Measurements from ENCODE around the gene NPIPA5.
"Not testable (repeated sequence)": the region's sequence is repeated elsewhere in the genome, so short reads cannot be mapped to it uniquely, and the experiment has no call there.

The NPIPA5 gene

DNA sequence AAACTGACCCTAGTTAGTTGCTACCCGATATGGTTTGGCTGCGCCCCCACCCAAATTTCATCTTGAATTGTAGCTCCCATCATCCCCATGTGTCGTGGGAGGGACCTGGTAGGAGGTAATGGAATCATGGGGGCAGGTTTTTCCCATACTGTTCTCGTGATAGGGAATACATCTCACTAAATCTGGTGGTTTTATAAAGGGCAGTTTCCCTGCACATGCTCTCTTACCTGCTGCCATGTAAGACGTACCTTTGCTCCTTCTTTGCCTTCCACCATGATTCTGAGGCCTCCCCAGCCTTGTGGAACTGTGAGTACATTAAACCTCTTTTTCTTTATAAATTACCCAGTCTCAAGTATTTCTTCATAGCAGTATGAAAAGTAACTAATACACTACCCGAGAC is 10.0 kb upstream of the NPIPA5 start:
- DNase-seq = not testable (repeated sequence)

DNA sequence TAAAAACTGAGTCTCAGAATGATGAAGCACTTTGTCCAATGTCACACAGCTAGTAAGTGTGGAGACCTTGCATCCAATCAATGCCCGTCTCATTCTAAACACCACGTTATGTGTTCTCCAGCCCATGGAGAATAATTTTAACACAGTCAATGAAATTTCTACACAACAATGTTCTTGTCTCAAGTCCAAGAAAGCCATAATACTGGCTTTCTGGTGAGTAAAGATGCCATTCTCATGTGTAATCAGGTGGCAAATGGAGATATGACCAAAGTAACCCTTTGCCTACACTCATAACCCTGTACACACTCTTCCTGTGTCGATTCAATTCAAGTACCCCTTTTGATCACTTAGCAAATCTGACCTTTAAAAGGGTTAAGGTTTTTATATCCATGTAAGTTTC is 4.7 kb upstream of the NPIPA5 start:
- DNase-seq = not testable (repeated sequence)

- not testable (repeated sequence) for DNase-seq
Measured at GRCh38 chr16:15357495-15357894, 20.6 kb downstream of the NPIPA5 start.

DNA sequence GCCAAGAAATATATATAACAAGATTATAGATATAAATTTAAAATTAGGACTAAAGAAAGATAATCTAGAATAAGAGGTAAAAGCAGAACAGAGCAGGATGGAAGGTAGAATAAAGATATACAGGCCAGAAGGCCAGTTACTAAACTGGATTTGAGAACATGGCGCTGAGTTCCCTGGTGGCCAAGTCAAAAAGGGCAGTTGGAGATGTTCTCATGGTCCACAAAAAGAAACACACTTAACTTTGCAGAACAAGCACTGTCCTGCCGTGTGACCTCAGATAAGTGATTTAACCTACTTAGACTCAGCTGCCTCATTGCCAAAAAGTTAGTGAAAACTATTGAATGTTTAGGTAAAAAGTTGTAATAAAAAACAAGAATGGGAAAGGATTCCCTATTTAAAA is 23.2 kb downstream of the NPIPA5 start:
- not testable (repeated sequence) for DNase-seq

- DNase-seq = not testable (repeated sequence)
Measured at GRCh38 chr16:15352852-15353251, 25.2 kb downstream of the NPIPA5 start.

DNA sequence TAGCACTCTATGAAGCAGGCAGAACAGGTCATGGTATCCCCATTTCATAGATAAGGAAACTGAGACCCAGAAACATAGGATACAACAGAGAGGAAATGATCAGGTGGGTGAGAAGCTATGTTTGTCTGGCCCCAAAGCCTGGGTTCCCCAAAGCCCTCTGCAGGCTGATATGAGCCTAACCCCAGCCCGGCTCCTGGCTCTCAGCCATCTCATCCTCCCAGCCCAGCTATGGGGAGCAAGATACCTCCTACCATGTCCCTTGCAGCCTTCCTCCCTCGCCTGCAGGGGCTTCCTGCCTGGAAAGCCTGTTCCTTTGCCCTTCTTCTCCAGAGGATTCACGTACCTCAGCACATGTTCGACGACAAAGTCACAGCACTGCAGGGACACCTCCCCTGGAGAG is 26.3 kb downstream of the NPIPA5 start:
- not testable (repeated sequence) for DNase-seq

GRCh38 chr16:15351251-15351650 is 26.8 kb downstream of the NPIPA5 start:
- not testable (repeated sequence) for DNase-seq

DNA sequence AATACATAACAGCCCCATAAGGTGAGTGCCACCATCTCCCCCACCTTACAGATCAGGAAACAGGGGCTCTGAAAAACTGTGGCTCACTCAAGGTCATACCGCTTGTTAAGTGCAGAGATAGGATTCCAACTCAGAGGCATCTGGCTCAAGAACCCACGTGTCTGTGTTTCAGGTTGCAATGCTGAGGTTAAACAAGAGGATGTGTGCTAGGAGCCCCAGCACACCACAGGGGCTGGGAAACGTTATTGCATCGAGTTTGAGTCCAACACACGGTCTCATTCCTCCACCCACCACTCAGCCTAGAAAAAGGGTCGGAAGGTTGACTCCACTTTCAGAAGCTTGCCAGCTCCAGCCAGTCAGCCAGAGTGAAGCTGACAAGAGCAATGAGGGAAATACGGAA is 29.4 kb downstream of the NPIPA5 start:
- DNase-seq = not testable (repeated sequence)

DNA sequence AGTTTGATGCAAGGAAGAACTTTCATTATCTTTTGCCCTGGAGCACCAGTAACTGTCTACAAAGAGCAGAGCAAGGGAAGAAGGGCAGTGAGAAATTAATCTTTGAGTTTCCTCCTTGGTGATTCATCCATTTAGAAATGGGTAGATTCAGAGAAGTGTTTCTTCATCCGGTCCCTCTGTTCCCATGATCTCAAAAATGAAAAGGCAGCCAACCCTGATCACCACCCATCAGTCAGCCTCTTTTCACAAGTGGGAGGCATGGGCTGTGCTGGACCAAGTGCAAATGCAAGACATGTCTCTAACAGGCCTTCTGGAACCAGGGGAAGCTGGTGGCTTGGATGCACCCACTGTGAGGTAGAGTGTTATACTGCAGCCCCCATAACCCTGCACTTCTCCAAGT is 35.8 kb downstream of the NPIPA5 start:
- DNase-seq = not testable (repeated sequence)

GRCh38 chr16:15338986-15339385 is 39.1 kb downstream of the NPIPA5 start:
- not testable (repeated sequence) for DNase-seq

DNA sequence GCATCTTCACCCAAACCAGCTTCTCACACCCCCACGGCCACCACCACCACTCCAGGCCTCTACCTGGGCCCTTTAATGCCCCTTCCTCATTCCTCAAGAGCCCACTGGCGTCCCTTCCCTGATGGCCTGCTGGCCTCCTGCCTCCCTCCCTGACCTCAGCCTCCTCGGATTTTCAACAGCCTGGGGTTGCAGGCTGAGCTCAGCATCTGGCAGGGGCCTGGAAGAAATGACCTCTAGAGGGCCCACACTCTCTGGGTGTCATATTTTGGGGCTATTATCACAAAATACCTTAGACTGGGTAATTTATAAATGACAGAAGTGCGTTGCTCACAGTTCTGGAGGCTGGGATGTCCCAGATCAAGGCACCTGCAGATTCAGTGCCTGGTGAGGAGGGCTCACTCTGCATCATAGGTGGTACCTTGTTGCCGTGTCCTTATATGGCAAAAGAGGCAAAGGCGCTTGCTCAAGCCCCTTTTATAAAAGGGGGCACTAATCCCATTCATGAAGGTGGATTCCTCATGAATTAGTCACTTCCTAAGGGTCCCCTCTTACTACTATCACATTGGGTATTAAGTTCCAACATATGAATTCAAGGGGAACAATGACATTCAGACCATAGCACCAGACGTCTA is 40.0 kb downstream of the NPIPA5 start:
- DNase-seq = not testable (repeated sequence)

- not testable (repeated sequence) for DNase-seq
Measured at GRCh38 chr16:15335609-15336008, 42.5 kb downstream of the NPIPA5 start.

DNA sequence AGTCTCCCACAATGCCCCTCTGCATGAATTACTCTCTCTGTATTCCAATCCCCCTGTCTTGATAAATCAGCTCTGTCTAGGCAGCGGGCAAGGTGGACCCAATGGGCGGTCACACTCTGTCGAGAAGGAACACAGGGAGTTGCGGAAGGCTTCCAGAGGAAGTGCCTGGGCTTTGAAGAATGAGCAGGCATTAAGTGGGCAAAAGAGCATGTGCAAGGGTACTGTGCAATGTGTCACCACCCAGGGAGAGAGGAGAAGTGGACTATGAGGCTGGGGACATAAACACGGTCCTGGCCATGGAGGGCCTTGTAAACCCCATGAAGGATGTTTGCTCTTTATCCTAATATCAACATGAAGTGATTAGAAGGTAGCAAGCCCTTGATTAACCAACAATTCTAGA is 44.1 kb downstream of the NPIPA5 start:
- not testable (repeated sequence) for DNase-seq

GRCh38 chr16:15330978-15331377 is 47.1 kb downstream of the NPIPA5 start:
- not testable (repeated sequence) for DNase-seq

GRCh38 chr16:15324954-15325353 is 53.1 kb downstream of the NPIPA5 start:
- not testable (repeated sequence) for DNase-seq

- DNase-seq = not testable (repeated sequence)
Measured at GRCh38 chr16:15323373-15323772, 54.7 kb downstream of the NPIPA5 start.

- not testable (repeated sequence) for DNase-seq
Measured at GRCh38 chr16:15321221-15321620, 56.9 kb downstream of the NPIPA5 start.

DNA sequence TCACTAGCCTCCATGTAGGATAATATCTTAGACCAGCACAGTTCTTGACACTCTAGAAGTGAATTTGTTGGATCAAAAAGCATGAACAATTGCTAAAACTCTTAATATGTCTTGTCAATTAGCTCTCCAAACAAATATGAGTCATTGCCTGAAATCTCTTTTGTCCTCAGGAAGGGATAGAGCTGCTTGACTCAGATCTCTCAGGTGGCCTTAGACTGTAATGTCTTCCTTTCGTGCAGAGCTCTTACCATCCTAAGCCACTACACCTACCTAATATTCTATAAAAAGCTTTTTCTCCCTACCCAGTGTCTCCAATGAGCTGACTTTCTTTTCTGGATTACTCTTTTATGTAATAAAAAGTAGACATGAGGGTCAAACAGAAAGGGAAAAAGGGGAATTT is 63.5 kb downstream of the NPIPA5 start:
- DNase-seq = not testable (repeated sequence)
